Measurements from ENCODE around the gene C7orf25. TPM values are rescaled to one million over a fixed set of nuclear protein-coding genes. Genes with fewer than 3 reads are reported as not detected.

Gene C7orf25
- total RNA-seq, 1 donor = 5.2 TPM

DNA sequence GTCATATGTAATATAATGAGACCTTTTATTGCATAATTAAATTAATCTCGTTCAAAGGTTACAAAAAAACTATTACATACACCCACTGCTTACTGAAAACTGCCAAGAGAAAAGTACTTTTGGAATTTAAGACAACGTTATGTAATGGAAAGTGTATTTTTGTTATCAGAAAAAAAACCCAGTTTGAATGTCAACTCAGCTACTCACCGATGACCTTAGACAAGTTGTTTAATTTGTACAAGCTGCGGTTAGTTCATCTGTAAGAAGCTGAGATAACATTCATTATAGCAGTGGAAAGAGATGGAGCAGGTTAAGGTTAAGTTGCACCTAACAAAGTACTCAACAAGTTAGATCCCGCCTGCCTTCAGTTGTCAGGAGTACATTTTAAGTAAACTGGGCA lies 19.0 kb upstream of the C7orf25 start:
- TF ChIP-seq, protein P1, sequence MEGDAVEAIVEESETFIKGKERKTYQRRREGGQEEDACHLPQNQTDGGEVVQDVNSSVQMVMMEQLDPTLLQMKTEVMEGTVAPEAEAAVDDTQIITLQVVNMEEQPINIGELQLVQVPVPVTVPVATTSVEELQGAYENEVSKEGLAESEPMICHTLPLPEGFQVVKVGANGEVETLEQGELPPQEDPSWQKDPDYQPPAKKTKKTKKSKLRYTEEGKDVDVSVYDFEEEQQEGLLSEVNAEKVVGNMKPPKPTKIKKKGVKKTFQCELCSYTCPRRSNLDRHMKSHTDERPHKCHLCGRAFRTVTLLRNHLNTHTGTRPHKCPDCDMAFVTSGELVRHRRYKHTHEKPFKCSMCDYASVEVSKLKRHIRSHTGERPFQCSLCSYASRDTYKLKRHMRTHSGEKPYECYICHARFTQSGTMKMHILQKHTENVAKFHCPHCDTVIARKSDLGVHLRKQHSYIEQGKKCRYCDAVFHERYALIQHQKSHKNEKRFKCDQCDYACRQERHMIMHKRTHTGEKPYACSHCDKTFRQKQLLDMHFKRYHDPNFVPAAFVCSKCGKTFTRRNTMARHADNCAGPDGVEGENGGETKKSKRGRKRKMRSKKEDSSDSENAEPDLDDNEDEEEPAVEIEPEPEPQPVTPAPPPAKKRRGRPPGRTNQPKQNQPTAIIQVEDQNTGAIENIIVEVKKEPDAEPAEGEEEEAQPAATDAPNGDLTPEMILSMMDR (IDR thresholded peaks at IDR 0.05; ENCODE audit: insufficient read depth, low read depth, low read length) = no peak
- DNase-seq (ENCODE audit: low read depth) = peak; percentile 54
- peak overlapping the region; percentile 91 for H3K4me3 ChIP-seq (ENCODE audit: low read depth, low read length)

DNA sequence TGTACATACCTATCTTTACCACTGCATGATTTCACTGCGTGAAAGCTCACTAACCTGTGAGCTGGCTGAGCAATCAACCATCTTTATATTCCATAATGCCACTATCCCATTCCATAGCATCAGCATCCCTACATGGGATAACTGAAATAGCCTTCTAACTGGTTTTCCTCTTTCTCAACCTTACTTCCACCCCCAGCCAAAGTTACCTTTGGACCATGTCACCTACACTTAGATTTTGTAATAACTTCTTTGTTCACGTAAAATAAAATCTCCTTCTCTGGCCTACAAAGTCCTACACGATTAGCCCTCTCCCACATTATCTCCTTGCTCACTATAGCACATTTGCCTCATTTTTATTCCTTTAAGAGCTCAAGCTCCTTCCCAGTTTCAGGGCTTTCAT lies 17.6 kb upstream of the C7orf25 start:
- H3K4me3 ChIP-seq (ENCODE audit: low read depth, low read length) = no peak overlapping the region
- TF ChIP-seq, protein P1 (IDR thresholded peaks at IDR 0.05; ENCODE audit: insufficient read depth, low read depth, low read length) = no peak
- no peak for DNase-seq (ENCODE audit: low read depth)

DNA sequence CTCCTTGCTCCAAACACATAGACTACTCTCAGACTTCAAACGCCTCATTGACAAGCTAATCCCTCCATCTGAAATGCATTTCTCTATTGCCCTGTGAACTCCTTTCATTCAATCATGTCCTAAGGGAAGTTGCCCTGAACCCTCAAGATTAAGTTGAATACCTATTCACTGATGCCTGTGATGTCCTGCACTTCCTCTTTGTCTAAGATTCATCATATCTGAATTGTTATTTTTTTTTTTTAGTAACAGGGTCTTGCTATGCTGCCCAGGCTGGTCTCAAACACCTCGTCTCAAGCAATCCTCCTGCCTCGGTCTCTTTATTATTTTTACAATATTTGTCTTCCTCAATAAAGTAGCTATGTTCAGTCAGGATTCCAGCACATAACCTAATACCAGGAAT lies 16.9 kb upstream of the C7orf25 start:
- TF ChIP-seq, protein P1 (IDR thresholded peaks at IDR 0.05; ENCODE audit: insufficient read depth, low read depth, low read length) = no peak
- H3K4me3 ChIP-seq (ENCODE audit: low read depth, low read length) = no peak overlapping the region
- no peak for DNase-seq (ENCODE audit: low read depth)

DNA sequence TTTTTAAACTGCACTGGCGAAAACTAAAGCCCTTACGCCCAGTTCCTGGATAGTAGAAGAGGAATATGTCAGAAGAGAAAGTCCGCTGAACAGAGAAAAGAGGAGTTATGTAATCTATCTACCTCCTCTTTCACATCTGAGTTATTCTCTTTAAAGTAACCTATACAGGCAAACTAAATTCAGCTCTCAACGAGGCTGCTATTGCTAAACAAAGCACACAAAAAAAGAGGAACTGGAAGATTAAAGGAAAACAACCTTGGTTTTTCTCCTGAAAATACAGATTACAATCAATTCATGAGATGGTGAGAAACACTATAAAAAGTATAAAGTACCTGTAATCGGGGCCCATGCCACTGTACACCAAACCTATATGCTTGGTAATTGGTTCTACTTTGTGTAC lies 14.3 kb upstream of the C7orf25 start:
- TF ChIP-seq, protein P1 (IDR thresholded peaks at IDR 0.05; ENCODE audit: insufficient read depth, low read depth, low read length) = no peak
- DNase-seq (ENCODE audit: low read depth) = no peak
- H3K4me3 ChIP-seq (ENCODE audit: low read depth, low read length) = no peak overlapping the region

DNA sequence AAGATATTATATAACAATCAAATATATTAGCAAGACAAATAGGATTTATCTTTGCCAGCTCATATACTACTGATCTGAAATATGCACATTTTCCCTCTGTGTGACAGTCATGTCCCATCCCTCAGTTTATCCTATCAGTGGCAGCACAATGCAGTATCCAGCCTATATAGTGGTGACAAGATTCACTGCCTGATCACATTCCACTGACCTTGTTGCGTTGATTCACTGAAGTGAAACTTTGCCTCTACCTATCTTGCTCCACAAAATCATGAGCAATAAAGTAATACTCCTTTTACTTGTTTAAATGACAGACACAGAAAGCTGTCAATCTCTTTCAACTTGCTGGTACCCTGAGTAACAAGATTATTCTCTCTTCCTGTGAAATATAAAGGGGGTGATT lies 13.8 kb upstream of the C7orf25 start:
- H3K4me3 ChIP-seq (ENCODE audit: low read depth, low read length) = no peak overlapping the region
- DNase-seq (ENCODE audit: low read depth) = no peak
- TF ChIP-seq, protein P1 (IDR thresholded peaks at IDR 0.05; ENCODE audit: insufficient read depth, low read depth, low read length) = no peak

DNA sequence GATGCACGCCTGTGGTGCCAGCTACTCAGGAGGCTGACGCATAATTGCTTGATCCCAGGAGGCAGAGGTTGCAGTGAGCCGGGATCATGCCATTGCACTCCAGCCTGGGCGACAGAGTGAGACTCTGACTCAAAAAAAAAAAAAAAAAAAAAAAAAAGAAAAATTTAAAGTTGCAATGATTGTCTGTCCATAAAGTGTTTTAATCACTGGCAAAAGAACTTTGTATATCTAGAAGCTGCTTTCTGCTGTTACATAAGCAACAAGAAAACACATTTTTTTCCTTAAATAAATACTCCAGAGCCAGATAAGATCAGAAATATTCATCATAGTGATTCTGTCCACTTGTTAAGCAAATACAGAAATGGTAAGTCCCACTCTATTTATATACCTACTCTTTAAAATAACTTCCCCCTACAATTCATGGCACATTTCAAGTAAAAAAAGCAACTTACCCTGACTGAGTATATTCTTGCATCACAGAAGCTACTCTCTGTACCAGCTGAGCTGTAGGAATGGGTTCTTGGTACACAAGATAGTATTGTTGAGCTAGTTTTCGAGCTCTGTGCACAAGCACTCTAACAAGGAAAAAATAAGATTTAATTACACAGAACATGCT lies 12.5 kb upstream of the C7orf25 start:
- no peak overlapping the region for H3K4me3 ChIP-seq (ENCODE audit: low read depth, low read length)
- TF ChIP-seq, protein P1 (IDR thresholded peaks at IDR 0.05; ENCODE audit: insufficient read depth, low read depth, low read length) = no peak
- no peak for DNase-seq (ENCODE audit: low read depth)

All from fibroblast of villous mesenchyme (primary cell).